H1 (cell line): ENCODE measurements around the gene VSTM4. TPM values are rescaled to one million over a fixed set of nuclear protein-coding genes. Genes with fewer than 3 reads are reported as not detected.

Source experiments
- CTCF ChIA-PET: fragments of 300-600 bp; sonication (Branson Sonifier 250); formaldehyde crosslinking; loops from one replicate; lab custom pipeline; 2021; ENCODE audit not compliant: partially characterized antibody; lab: Charles Lee
- POLR2A ChIA-PET: fragments of 300-600 bp; sonication (Branson Sonifier 250); formaldehyde crosslinking; loops from one replicate; lab custom pipeline; 2021; ENCODE audit warnings: inconsistent platforms; ENCODE audit not compliant: partially characterized antibody; lab: Charles Lee
- DNase-seq, 2 experiments: peaks; one replicate each; pipeline versions ENCODE4 v3.0.0 to v3.0.0-alpha.2; 2010 to 2022; ENCODE audit warnings: low spot score in 2 of 2, low read depth in 1 of 2, mixed read lengths in 1 of 2
- FAIRE-seq: peaks from 2 replicates; lab custom pipeline; 2011; peaks lifted over from hg19 to GRCh38; lab: Jason Lieb, UNC
- H2AFZ ChIP-seq: 2 replicates; pipeline ENCODE4 v1.8.1; 2012; ENCODE audit warnings: low read length, inconsistent platforms
- H2AK5ac ChIP-seq: 2 replicates; pipeline ENCODE4 v1.6.1; 2013; ENCODE audit warnings: low read depth, low read length
- H2BK120ac ChIP-seq: replicated peaks from 2 replicates; pipeline ENCODE3; 2013; ENCODE audit warnings: low read depth, low read length, inconsistent platforms
- H2BK12ac ChIP-seq: 2 replicates; pipeline ENCODE4 v1.6.1; 2013; ENCODE audit warnings: low read depth, low read length
- H2BK15ac ChIP-seq: 2 replicates; pipeline ENCODE4 v1.6.1; 2013; ENCODE audit warnings: low read length
- H2BK20ac ChIP-seq: 2 replicates; pipeline ENCODE4 v1.6.1; 2013; ENCODE audit warnings: low read length
- H2BK5ac ChIP-seq: 2 replicates; pipeline ENCODE4 v1.6.1; 2013; ENCODE audit warnings: low read depth, low read length
- H3K14ac ChIP-seq: 2 replicates; pipeline ENCODE4 v1.6.1; 2013; ENCODE audit warnings: inconsistent platforms; ENCODE audit not compliant: insufficient read length
- H3K18ac ChIP-seq: 2 replicates; pipeline ENCODE4 v1.6.1; 2013; ENCODE audit warnings: low read length; ENCODE audit errors: extremely low read depth
- H3K23ac ChIP-seq: 2 replicates; pipeline ENCODE4 v1.6.1; 2013; ENCODE audit warnings: inconsistent platforms; ENCODE audit not compliant: insufficient read length
- H3K23me2 ChIP-seq: 2 replicates; pipeline ENCODE4 v1.6.1; 2013; ENCODE audit warnings: low read depth, low read length
- H3K27ac ChIP-seq: 2 replicates; pipeline ENCODE4 v1.6.1; 2011; ENCODE audit warnings: low read depth, low read length, inconsistent platforms
- H3K27me3 ChIP-seq, 4 experiments: replicated peaks in 1 of 4; 1 replicate in 1 of 4; 2 replicates in 3 of 4; pipeline versions ENCODE4 v1.6.1 to v1.8.1; 2011 to 2013; ENCODE audit warnings: low read length in 3 of 4, mild to moderate bottlenecking in 3 of 4, inconsistent platforms in 2 of 4, mixed read lengths in 2 of 4, moderate library complexity in 1 of 4; ENCODE audit not compliant: control insufficient read depth in 3 of 4, insufficient read depth in 3 of 4; ENCODE audit errors: extremely low read depth in 1 of 4
- H3K36me3 ChIP-seq, 4 experiments: 2 replicates each; pipeline versions ENCODE4 v1.6.1 to v1.8.1; 2011 to 2013; ENCODE audit warnings: mild to moderate bottlenecking in 4 of 4, low read length in 3 of 4, moderate library complexity in 2 of 4, control low read depth in 1 of 4, inconsistent platforms in 1 of 4; ENCODE audit not compliant: insufficient read depth in 4 of 4, control insufficient read depth in 2 of 4
- H3K4ac ChIP-seq: replicated peaks from 2 replicates; pipeline ENCODE3; 2013; ENCODE audit warnings: low read length, low read depth, mixed read lengths, inconsistent platforms; ENCODE audit not compliant: insufficient read length
- H3K4me1 ChIP-seq, 4 experiments: replicated peaks in 1 of 4; 1 replicate in 1 of 4; 2 replicates in 3 of 4; pipeline versions ENCODE4 v1.6.1 to v1.8.1; 2011 to 2013; ENCODE audit warnings: low read length in 3 of 4, inconsistent platforms in 2 of 4, mixed read lengths in 1 of 4; ENCODE audit not compliant: insufficient read depth in 4 of 4, control insufficient read depth in 3 of 4
- H3K4me2 ChIP-seq, 2 experiments: 2 replicates each; pipeline versions ENCODE4 v1.6.1 to v1.8.1; 2011 to 2013; ENCODE audit warnings: low read depth in 2 of 2, low read length in 2 of 2, control low read depth in 1 of 2, inconsistent platforms in 1 of 2, mild to moderate bottlenecking in 1 of 2; ENCODE audit not compliant: insufficient read depth in 1 of 2
- H3K4me3 ChIP-seq, 4 experiments: fragments of 200-600, 300-600 bp in 1 of 4; sonication (generic), shearing (Covaris generic), sonication (Bioruptor Twin) in 1 of 4; 2 replicates each; pipeline versions ENCODE4 v1.5.1 to v1.8.1; 2011 to 2016; ENCODE audit warnings: low read length in 4 of 4, low read depth in 3 of 4, control low read depth in 2 of 4, inconsistent platforms in 2 of 4, mild to moderate bottlenecking in 2 of 4, mixed read lengths in 1 of 4, moderate library complexity in 1 of 4; ENCODE audit not compliant: insufficient read depth in 2 of 4; ENCODE audit errors: extremely low read depth in 1 of 4
- H3K56ac ChIP-seq: replicated peaks from 2 replicates; pipeline ENCODE3; 2013; ENCODE audit warnings: low read depth, mild to moderate bottlenecking, mixed read lengths, low read length, inconsistent platforms; ENCODE audit not compliant: insufficient read length
- H3K79me1 ChIP-seq: 2 replicates; pipeline ENCODE4 v1.6.1; 2013; ENCODE audit warnings: low read depth, low read length, control low read depth
- H3K79me2 ChIP-seq, 2 experiments: 2 replicates each; pipeline versions ENCODE4 v1.6.1 to v1.8.1; 2012 to 2013; ENCODE audit warnings: low read length in 2 of 2, mild to moderate bottlenecking in 2 of 2, inconsistent platforms in 1 of 2; ENCODE audit not compliant: insufficient read depth in 2 of 2, control insufficient read depth in 1 of 2
- H3K9ac ChIP-seq, 4 experiments: replicated peaks in 1 of 4; 1 replicate in 1 of 4; 2 replicates in 3 of 4; pipeline versions ENCODE4 v1.6.1 to v1.8.1; 2011 to 2013; ENCODE audit warnings: low read depth in 3 of 4, low read length in 3 of 4, control low read depth in 2 of 4, mild to moderate bottlenecking in 2 of 4, moderate library complexity in 2 of 4, inconsistent platforms in 1 of 4; ENCODE audit errors: extremely low read depth in 1 of 4
- H3K9me3 ChIP-seq, 2 experiments: 2 replicates each; pipeline versions ENCODE4 v1.6.1 to v1.8.1; 2012 to 2013; ENCODE audit warnings: mild to moderate bottlenecking in 2 of 2, moderate library complexity in 2 of 2, control low read depth in 1 of 2, inconsistent platforms in 1 of 2, low read depth in 1 of 2, low read length in 1 of 2, mixed read lengths in 1 of 2; ENCODE audit not compliant: insufficient read depth in 2 of 2
- H4K20me1 ChIP-seq, 2 experiments: replicated peaks in 1 of 2; 2 replicates each; pipeline versions ENCODE3 to v1.8.1; 2011 to 2013; ENCODE audit warnings: inconsistent platforms in 2 of 2, low read length in 2 of 2, mild to moderate bottlenecking in 1 of 2; ENCODE audit not compliant: insufficient read depth in 2 of 2, control insufficient read depth in 1 of 2
- H4K5ac ChIP-seq: 2 replicates; pipeline ENCODE4 v1.6.1; 2013; ENCODE audit warnings: low read length, low read depth, mixed read lengths, inconsistent platforms; ENCODE audit not compliant: insufficient read length
- H4K8ac ChIP-seq: 2 replicates; pipeline ENCODE4 v1.8.0; 2013; ENCODE audit warnings: mild to moderate bottlenecking, moderate library complexity, low read length, inconsistent platforms; ENCODE audit not compliant: insufficient read depth; ENCODE audit errors: extremely low read depth
- H4K91ac ChIP-seq: replicated peaks from 2 replicates; pipeline ENCODE3; 2013; ENCODE audit warnings: low read length, mixed read lengths, inconsistent platforms; ENCODE audit not compliant: insufficient read length
- HDAC2 ChIP-seq, 2 experiments: fragments of 300-600 bp in 1 of 2; sonication (generic) in 1 of 2; IDR thresholded peaks; 2 replicates each; pipeline ENCODE4 v1.6.1; 2011 to 2012; ENCODE audit warnings: low read depth in 2 of 2, low read length in 2 of 2, mild to moderate bottlenecking in 2 of 2, moderate library complexity in 2 of 2, borderline replicate concordance in 1 of 2, inconsistent platforms in 1 of 2
- POLR2A ChIP-seq, 2 experiments: IDR thresholded peaks; 1 replicate in 1 of 2; 2 replicates in 1 of 2; pipeline ENCODE4 v1.6.1; 2011; ENCODE audit warnings: low read depth in 2 of 2, low read length in 2 of 2, mild to moderate bottlenecking in 2 of 2; ENCODE audit errors: control extremely low read depth in 1 of 2
- RNF2 ChIP-seq: fragments of 200-900, 300-1000 bp; sonication (generic); IDR thresholded peaks from 2 replicates; pipeline ENCODE4 v1.7.1; 2016; ENCODE audit warnings: borderline replicate concordance, low read depth, mild to moderate bottlenecking, antibody characterized with exemption, low read length; ENCODE audit not compliant: poor library complexity, severe bottlenecking; ENCODE audit errors: missing control alignments
- WGBS, 2 experiments: shearing (Covaris generic) in 1 of 2; methylation state at CpG; one replicate each; pipeline versions ENCODE4 v1.1.6 to v1.1.7; 2013 to 2015; ENCODE audit warnings: low lambda C conversion rate in 2 of 2, mixed read lengths in 2 of 2, inconsistent platforms in 1 of 2, low coverage in 1 of 2, missing lambda C conversion rate in 1 of 2; ENCODE audit not compliant: insufficient replicate concordance in 2 of 2, insufficient coverage in 1 of 2, insufficient read length in 1 of 2; ENCODE audit errors: extremely low coverage in 1 of 2, missing lambda C conversion rate in 1 of 2; 5-methylcytosine and 5-hydroxymethylcytosine counted together
- polyA plus RNA-seq, 7 experiments: library from polyadenylated mRNA; depleted of rRNA in 3 of 7; stranded (reverse) in 5 of 7; unstranded in 2 of 7; fragments of >200 nt in 5 of 7; fragments of 200-250 nt in 2 of 7; gene quantifications; 1 replicate in 5 of 7; 2 replicates in 1 of 7; 4 replicates in 1 of 7; pipeline versions ENCODE4 v1.2.1 to v1.2.3, GENCODE V29; 2011 to 2013; ENCODE audit warnings: missing spikeins in 2 of 7, mixed read lengths in 2 of 7
- total RNA-seq: library from RNA; stranded (reverse); fragmentation: NEBNext Ultra II Directional; extraction: Animal tissue kit (Norgen Biotek cat#: 25700); gene quantifications from 2 replicates; pipeline ENCODE4 v1.2.1, GENCODE V29; 2021

The VSTM4 gene
- total and polyA plus RNA-seq, 2 of the 8 experiments (the other 6 are each of a cell fraction or from before 2014, with no cell fraction given) = 0.48 to 0.73 TPM

DNA sequence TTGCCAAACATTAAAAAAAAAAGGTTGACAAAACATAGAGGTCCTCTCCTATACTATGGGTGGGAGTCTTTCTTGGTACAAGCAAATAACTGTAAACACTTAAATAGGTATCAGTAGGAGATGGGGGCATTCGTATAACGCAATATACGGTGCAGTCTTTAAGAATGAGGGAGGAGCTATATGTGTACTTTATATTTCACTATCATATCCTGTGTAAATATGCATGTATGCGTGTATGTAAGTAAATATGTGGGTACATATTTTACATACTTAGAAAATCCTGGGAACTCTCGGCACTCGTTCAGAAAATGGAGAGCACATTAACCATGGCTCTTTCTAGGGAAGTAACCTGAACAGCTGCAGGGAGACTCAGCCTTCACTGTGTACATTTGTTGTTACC lies 93.6 kb downstream of the VSTM4 start:
- Histone ChIP-seq H3K56ac (no peak overlapping the region), H3K79me2 (no peaks in the 10 kb centered on the region), H3K27ac (no peak overlapping the region), H2BK12ac (no peak overlapping the region), H2BK120ac (no peak overlapping the region), H3K9ac (no peak overlapping the region), H3K18ac (no peak overlapping the region), H2AFZ (no peak overlapping the region), H2BK15ac (no peak overlapping the region), H2AK5ac (no peak overlapping the region), H3K27me3 (no peaks in the 10 kb centered on the region), H3K14ac (no peak overlapping the region), H3K79me1 (no peaks in the 10 kb centered on the region), H3K4me1 (no peaks in the 10 kb centered on the region), H3K23ac (no peak overlapping the region), H4K91ac (no peak overlapping the region), H3K23me2 (0 out of 2 replicates have a peak, but pooled peaks cover 2% of the 10 kb centered on the region), H3K4me3 (no peak overlapping the region), H3K4me2 (no peak overlapping the region), H2BK20ac (no peak overlapping the region), H3K36me3 (no peaks in the 10 kb centered on the region), H3K4ac (no peak overlapping the region), H2BK5ac (no peak overlapping the region), H4K8ac (no peak overlapping the region), H3K9me3 (no peaks in the 10 kb centered on the region), H4K5ac (no peak overlapping the region), H4K20me1 (no peaks in the 10 kb centered on the region)
- FAIRE-seq (no peak), DNase-seq (no peak)
- ChIA-PET POLR2A (no interaction called here), CTCF (no interaction called here)
- TF ChIP-seq HDAC2 (IDR thresholded peaks at IDR 0.05; ENCODE audit: borderline replicate concordance in 1 of 2, low read depth in 2 of 2, low read length in 2 of 2) = no peak
- no peak for TF ChIP-seq POLR2A (IDR thresholded peaks at IDR 0.05; ENCODE audit: control extremely low read depth in 1 of 2, low read depth in 2 of 2, low read length in 2 of 2)
- TF ChIP-seq RNF2 = no peak
- 86% methylated on average over 6 of the region's 6 CpGs; no CpG with 5 or more reads in 1 of the 2 experiments for WGBS, 2 experiments
